ENCODE measurements around the gene RNF128.
A peak's percentile ranks its signal among the peaks of the same experiment; 100 is the strongest.
"Not testable (repeated sequence)": the region's sequence is repeated elsewhere in the genome, so short reads cannot be mapped to it uniquely, and the experiment has no call there.

RNF128 gene

DNA sequence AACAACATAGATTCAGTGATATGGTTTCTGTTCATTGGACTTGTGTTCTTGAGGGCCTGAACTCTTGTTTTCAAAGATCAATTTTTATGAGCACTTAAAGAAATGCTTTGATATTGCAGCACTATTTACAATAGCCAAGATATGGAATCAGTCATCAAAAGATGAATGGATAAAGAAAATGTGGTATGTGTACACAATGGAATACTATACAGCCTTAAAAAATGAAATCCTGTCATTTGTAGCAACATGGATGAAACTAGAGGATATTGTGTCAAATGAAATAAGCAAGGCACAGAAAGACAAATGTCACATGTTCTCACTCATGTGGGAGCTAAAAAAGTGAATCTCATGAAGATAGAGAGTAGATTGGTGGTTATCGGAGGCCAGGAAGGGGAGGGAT lies 21.9 kb downstream of the RNF128 start:
- DNase-seq (ENCODE audit: low spot score): no peak

DNA sequence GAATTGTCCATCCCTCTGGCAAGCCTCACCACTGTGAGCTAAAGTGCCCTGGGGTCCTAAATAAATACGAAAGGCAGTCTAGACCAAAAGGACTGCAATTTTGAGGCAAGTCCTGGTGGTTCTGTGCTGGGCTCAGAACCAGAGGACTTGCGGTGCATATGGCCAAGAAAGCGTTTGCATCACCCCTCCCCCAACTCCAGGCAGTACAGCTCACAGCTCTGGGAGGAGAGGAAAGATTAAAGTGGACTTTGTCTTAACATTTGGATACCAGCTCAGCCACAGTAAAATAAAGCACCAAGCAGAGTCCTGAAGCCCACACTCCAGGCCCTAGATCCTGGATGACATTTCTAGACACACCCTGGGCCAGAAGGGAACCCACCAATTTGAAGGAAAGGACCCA lies 24.9 kb downstream of the RNF128 start:
- DNase-seq (ENCODE audit: low spot score): no peak

- no peak for DNase-seq (ENCODE audit: low spot score)
These were observed 25.7 kb downstream of the RNF128 start for GRCh38 chrX:106752101-106752678.

DNA sequence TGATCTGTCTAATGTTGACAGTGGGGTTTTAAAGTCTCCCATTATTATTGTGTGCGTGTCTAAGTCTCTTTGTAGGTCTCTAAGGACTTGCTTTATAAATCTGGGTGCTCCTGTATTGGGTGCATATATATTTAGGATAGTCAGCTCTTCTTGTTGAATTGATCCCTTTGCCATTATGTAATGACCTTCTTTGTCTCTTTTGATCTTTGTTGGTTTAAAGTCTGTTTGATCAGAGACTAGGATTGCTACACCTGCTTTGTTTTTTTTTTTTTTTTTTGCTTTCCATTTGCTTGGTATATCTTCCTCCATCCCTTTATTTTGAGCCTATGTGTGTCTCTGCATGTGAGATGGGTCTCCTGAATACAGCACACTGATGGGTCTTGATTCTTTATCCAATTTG lies 42.8 kb downstream of the RNF128 start:
- not testable (repeated sequence) for DNase-seq (ENCODE audit: low spot score)

- DNase-seq (ENCODE audit: low spot score): no peak
These were observed 48.5 kb downstream of the RNF128 start for GRCh38 chrX:106774981-106775380.

GRCh38 chrX:106780264-106780663 lies 53.8 kb downstream of the RNF128 start:
- DNase-seq (ENCODE audit: low spot score): no peak

GRCh38 chrX:106780664-106781377 lies 54.3 kb downstream of the RNF128 start:
- no peak for DNase-seq (ENCODE audit: low spot score)

GRCh38 chrX:106783716-106784115 lies 57.2 kb downstream of the RNF128 start:
- no peak for DNase-seq (ENCODE audit: low spot score)

DNA sequence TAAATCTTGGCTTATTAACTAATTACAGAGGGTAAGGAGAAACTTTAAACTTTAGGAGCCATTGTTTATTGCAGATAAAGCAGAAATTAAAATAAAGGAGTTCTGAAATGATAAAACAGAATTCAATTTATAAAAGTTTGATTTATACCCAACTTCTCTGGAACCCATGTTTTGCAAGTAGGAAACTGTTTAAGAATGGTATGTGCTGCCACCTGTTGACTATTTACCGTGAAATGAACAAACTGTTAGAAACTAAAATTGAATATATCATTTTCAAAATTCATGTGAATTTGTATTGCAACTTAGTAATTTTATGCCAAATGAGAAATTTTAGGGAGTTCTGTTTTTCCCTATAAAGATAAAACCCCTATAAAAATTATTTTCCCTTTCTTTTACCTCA lies 65.0 kb downstream of the RNF128 start:
- no peak for DNase-seq (ENCODE audit: low spot score)

- no peak for DNase-seq (ENCODE audit: low spot score)
These were observed 75.5 kb downstream of the RNF128 start for GRCh38 chrX:106802063-106802387.

DNA sequence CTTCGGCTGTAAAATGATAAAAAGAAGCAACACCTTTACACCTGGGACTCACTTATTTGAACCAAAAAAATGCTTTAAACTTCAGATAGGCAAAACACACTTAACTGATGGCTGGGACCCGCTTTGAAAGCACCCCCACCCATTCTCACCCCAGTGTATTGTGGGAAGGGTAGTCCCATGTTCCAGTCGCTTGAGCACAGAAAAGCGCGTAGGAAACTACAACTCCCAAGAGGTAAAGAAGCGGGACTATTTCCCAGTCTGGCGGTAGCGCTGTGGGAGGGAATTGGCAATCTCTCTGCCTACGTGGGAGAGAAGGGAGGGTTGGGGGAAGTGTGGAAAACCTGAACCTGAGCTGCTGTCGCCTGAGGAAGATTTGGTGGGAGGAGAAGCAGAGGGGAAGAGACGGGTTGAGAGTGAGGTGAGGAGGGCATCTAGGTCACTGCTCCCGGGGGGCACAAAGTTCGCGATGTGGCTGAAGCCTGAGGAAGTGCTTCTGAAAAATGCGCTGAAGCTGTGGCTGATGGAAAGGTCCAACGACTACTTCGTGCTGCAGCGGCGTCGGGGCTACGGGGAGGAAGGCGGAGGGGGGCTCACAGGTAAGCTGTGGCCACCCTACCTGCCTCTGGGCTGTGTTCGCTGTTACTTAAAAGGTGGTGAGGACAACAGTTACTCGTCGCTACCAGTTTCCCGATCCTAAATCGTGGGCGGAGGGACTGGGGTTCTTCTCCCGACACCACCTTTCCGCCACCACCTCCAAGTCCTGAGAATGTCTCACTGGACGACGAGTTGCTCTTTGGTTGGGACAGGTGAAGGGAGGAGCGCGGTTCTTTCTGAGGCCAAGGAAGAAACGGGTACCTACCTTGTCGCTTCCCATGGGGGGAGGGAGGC lies 76.1 kb downstream of the RNF128 start, which contains the start of gene TBC1D8B:
TSS of gene TBC1D8B (plus strand) at position 286 of the 888 bp plus-strand sequence. CDS start at position 467, 181 bp downstream.
- DNase-seq (ENCODE audit: low spot score): peak; percentile 78

DNA sequence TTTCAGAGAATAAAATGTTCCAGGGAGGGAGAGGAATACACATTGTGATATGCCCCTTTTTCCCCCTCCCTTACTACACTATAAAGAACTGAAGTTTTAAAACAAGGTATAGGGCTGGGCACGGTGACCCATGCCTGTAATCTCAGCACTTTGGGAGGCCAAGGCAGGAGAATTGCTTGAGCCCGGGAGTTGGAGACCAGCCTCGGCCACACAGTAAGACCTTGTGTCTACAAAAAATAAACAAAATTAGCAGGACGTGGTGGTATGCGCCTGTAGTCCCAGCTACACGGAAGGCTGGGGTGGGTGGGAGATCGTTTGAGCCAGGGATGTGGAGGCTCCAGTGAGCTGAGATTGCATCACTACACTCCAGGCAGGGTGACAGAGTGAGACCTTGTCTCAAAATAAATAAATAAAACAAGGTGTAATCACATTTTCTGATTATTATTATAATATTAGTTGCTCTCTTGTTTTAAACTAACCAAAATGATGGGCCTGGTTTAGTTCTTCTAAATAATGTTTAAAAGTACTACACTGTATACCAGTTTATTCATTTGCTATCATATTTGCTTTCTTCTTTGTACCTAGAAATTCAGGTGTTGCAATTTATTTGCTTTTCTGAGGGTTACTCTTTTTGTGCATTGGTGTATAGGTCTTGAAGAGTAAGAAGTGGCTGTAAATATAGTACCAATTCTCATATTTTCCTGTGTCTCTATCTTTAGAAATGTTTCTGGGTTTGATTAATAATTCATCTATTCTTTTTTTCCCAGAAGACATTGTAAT lies 84.8 kb downstream of the RNF128 start:
- DNase-seq (ENCODE audit: low spot score): no peak

DNA sequence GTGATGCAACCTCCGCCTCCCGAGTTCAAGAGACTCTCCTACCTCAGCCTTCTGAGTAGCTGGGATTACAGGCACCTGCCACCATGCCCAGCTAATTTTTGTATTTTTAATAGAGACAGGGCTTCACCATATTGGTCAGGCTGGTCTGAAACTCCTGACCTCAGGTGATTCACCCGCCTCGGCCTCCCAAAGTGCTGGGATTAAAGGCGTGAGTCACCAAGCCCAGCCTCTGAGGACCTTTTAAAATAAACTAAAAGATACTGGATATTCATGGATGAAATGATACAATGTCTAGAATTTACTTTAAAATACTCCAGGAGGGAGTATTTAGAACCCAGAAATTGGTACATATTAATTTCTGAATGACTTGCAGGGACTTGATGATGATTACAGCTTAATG lies 86.4 kb downstream of the RNF128 start:
- not testable (repeated sequence) for DNase-seq (ENCODE audit: low spot score)

- DNase-seq (ENCODE audit: low spot score): not testable (repeated sequence)
These were observed 87.6 kb downstream of the RNF128 start for GRCh38 chrX:106814093-106814492.

Measured in left forelimb (tissue), 1 donor.